ENCODE results near the gene NFS1.

Gene NFS1

GRCh38 chr20:35632539-35633115, 66.5 kb downstream of the NFS1 start:
- no peaks in the 10 kb centered on the region for H3K27me3 ChIP-seq (ENCODE audit: control insufficient read depth, insufficient read depth, low read length)
- peaks cover 27% of the 10 kb centered on the region for H3K36me3 ChIP-seq (ENCODE audit: control insufficient read depth, insufficient read depth, low read length)
- no peak overlapping the region for H3K27ac ChIP-seq (ENCODE audit: low read depth, low read length)
- H3K4me1 ChIP-seq (ENCODE audit: control insufficient read depth, insufficient read depth, low read length): no peaks in the 10 kb centered on the region
- H3K9ac ChIP-seq (ENCODE audit: low read length): no peak overlapping the region
- H3K4me3 ChIP-seq (ENCODE audit: low read length): no peak overlapping the region

GRCh38 chr20:35630636-35631035, 68.5 kb downstream of the NFS1 start:
- H3K27me3 ChIP-seq (ENCODE audit: control insufficient read depth, insufficient read depth, low read length): no peaks in the 10 kb centered on the region
- no peak overlapping the region for H3K27ac ChIP-seq (ENCODE audit: low read depth, low read length)
- H3K9ac ChIP-seq (ENCODE audit: low read length): no peak overlapping the region
- peaks cover 41% of the 10 kb centered on the region for H3K36me3 ChIP-seq (ENCODE audit: control insufficient read depth, insufficient read depth, low read length)
- no peaks in the 10 kb centered on the region for H3K4me1 ChIP-seq (ENCODE audit: control insufficient read depth, insufficient read depth, low read length)
- H3K4me3 ChIP-seq (ENCODE audit: low read length): no peak overlapping the region

DNA sequence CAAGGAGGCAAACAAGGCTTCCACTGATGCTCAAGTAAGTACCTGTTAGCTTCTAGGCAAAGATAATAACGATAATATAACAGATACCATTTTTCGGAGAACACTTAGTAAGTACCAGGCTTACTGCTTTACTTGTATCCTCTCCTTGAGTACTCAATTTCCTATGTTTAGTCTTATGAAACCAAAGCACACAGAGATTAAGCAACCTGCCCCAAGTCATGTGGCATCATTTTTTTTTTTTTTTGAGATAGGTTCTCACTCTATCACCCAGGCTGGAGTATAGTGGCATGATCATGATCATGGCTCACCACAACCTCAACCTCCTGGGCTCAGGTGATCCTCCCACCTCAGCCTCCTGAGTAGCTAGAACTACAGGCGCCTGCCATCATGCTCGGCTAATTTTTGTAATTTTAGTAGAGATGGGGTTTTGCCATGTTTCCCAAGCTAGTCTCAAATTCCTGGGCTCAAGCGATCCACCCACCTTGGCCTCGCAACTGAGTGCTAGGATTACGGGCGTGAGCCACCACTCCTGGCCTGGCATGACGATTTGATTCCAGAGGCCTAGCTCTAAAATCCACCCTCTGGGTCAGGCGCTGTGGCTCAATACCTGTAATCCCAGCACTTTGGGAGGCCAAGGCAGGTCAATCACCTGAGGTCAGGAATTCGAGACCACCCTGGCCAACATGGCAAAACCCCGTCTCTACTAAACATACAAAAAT, 69.6 kb downstream of the NFS1 start:
- Histone ChIP-seq H3K9ac (ENCODE audit: low read length) (no peak overlapping the region), H3K27me3 (ENCODE audit: control insufficient read depth, insufficient read depth, low read length) (no peaks in the 10 kb centered on the region), H3K36me3 (ENCODE audit: control insufficient read depth, insufficient read depth, low read length) (peaks cover 41% of the 10 kb centered on the region), H3K27ac (ENCODE audit: low read depth, low read length) (no peak overlapping the region), H3K4me1 (ENCODE audit: control insufficient read depth, insufficient read depth, low read length) (no peaks in the 10 kb centered on the region), H3K4me3 (ENCODE audit: low read length) (no peak overlapping the region)

GRCh38 chr20:35627121-35627520, 72.0 kb downstream of the NFS1 start:
- H3K4me1 ChIP-seq (ENCODE audit: control insufficient read depth, insufficient read depth, low read length): no peaks in the 10 kb centered on the region
- H3K4me3 ChIP-seq (ENCODE audit: low read length): no peak overlapping the region
- no peak overlapping the region for H3K9ac ChIP-seq (ENCODE audit: low read length)
- H3K27ac ChIP-seq (ENCODE audit: low read depth, low read length): no peak overlapping the region
- H3K27me3 ChIP-seq (ENCODE audit: control insufficient read depth, insufficient read depth, low read length): no peaks in the 10 kb centered on the region
- H3K36me3 ChIP-seq (ENCODE audit: control insufficient read depth, insufficient read depth, low read length): peaks cover 33% of the 10 kb centered on the region

- no peak overlapping the region for H3K4me3 ChIP-seq (ENCODE audit: low read length)
- H3K27ac ChIP-seq (ENCODE audit: low read depth, low read length): no peak overlapping the region
- no peaks in the 10 kb centered on the region for H3K4me1 ChIP-seq (ENCODE audit: control insufficient read depth, insufficient read depth, low read length)
- no peak overlapping the region for H3K9ac ChIP-seq (ENCODE audit: low read length)
- peaks cover 33% of the 10 kb centered on the region for H3K36me3 ChIP-seq (ENCODE audit: control insufficient read depth, insufficient read depth, low read length)
- H3K27me3 ChIP-seq (ENCODE audit: control insufficient read depth, insufficient read depth, low read length): no peaks in the 10 kb centered on the region
Measured at GRCh38 chr20:35626386-35627001, 72.7 kb downstream of the NFS1 start.

GRCh38 chr20:35625584-35626385, 73.4 kb downstream of the NFS1 start:
- Histone ChIP-seq H3K4me3 (ENCODE audit: low read length) (no peak overlapping the region), H3K27me3 (ENCODE audit: control insufficient read depth, insufficient read depth, low read length) (no peaks in the 10 kb centered on the region), H3K36me3 (ENCODE audit: control insufficient read depth, insufficient read depth, low read length) (peaks cover 26% of the 10 kb centered on the region), H3K27ac (ENCODE audit: low read depth, low read length) (no peak overlapping the region), H3K4me1 (ENCODE audit: control insufficient read depth, insufficient read depth, low read length) (no peaks in the 10 kb centered on the region), H3K9ac (ENCODE audit: low read length) (no peak overlapping the region)

GRCh38 chr20:35621560-35621946, 77.6 kb downstream of the NFS1 start:
- Histone ChIP-seq H3K4me1 (ENCODE audit: control insufficient read depth, insufficient read depth, low read length) (peaks cover 2% of the 10 kb centered on the region), H3K9ac (ENCODE audit: low read length) (no peak overlapping the region), H3K4me3 (ENCODE audit: low read length) (no peak overlapping the region), H3K36me3 (ENCODE audit: control insufficient read depth, insufficient read depth, low read length) (peaks cover 6% of the 10 kb centered on the region), H3K27me3 (ENCODE audit: control insufficient read depth, insufficient read depth, low read length) (no peaks in the 10 kb centered on the region), H3K27ac (ENCODE audit: low read depth, low read length) (no peak overlapping the region)

GRCh38 chr20:35620818-35621559, 78.2 kb downstream of the NFS1 start:
- Histone ChIP-seq H3K4me3 (ENCODE audit: low read length) (no peak overlapping the region), H3K27ac (ENCODE audit: low read depth, low read length) (no peak overlapping the region), H3K4me1 (ENCODE audit: control insufficient read depth, insufficient read depth, low read length) (peaks cover 2% of the 10 kb centered on the region), H3K9ac (ENCODE audit: low read length) (no peak overlapping the region), H3K27me3 (ENCODE audit: control insufficient read depth, insufficient read depth, low read length) (no peaks in the 10 kb centered on the region), H3K36me3 (ENCODE audit: control insufficient read depth, insufficient read depth, low read length) (peaks cover under 1% of the 10 kb centered on the region)

DNA sequence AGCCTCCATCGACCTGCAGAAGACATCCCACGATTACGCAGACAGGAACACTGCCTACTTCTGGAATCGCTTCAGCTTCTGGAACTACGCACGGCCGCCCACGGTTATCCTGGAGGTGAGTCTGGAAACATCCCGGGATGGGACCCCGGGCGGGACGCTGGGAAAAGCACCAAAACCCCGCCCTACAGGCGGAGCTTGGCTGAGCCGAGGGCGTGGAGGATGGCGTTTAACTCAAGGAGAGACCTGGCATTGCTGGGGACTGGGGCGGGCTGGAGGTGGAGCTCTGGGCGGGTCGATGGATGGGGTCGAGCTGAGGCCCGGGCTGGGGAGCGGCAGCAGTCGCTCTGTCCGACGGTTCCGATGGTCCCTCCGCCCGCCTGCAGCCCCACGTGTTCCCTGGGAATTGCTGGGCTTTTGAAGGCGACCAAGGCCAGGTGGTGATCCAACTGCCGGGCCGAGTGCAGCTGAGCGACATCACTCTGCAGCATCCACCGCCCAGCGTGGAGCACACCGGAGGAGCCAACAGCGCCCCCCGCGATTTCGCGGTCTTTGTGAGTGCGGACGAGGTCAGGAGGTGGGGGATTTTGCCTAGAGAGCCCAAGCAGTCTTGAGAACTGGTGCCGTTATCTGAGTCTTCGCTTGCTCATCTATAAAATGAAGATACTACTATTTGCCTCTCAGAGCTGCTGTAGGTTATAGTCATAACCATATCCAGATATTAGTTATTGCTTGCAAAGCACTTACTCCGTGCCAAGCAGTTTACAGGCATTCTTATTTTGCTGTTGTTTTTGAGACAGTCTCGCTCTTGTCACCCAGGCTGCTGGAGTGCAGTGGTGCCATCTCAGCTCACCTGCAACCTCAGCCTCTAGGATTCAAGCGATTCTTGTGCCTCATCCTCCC, 79.7 kb downstream of the NFS1 start:
- no peaks in the 10 kb centered on the region for H3K27me3 ChIP-seq (ENCODE audit: control insufficient read depth, insufficient read depth, low read length)
- peaks cover 2% of the 10 kb centered on the region for H3K4me1 ChIP-seq (ENCODE audit: control insufficient read depth, insufficient read depth, low read length)
- H3K9ac ChIP-seq (ENCODE audit: low read length): no peak overlapping the region
- no peaks in the 10 kb centered on the region for H3K36me3 ChIP-seq (ENCODE audit: control insufficient read depth, insufficient read depth, low read length)
- peak overlapping the region; percentile 67 for H3K4me3 ChIP-seq (ENCODE audit: low read length)
- no peak overlapping the region for H3K27ac ChIP-seq (ENCODE audit: low read depth, low read length)

DNA sequence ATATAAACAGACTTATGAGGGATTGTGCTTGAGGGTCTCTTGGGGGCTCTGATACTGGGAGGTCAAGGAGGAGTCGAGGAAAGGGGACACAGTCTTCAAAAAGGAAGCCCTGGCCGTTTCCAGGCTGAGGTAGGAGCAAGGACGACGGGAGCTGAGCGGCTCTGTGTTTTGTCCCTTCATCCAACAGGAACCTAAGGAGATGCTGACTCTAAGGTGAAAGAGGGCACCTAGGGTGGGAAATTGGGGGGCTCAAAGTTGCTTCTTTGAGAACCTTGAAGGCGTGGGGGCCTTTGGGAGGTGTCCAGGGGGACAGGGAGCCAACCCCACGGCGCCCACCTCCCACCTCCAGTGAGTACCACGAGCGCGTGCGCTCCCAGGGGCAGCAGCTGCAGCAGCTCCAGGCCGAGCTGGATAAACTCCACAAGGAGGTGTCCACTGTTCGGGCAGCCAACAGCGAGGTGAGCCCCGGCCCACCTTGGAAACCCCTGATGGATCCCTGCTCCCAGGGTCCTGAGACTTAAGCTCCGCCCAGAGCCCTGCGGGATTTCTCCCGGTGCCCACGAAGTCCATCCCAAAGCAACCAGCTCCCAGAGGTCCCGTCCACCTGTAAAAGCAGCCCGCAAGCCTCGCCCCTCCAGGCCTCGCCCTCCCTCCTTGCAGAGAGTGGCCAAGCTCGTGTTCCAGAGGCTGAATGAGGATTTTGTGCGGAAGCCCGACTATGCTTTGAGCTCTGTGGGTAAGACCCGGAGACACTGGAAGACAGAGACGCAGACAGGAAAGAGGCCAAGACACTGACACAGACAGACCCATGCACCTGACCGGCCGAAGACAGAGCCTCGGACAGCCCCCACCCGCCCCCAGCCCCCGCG, 80.7 kb downstream of the NFS1 start:
- Histone ChIP-seq H3K27ac (ENCODE audit: low read depth, low read length) (no peak overlapping the region), H3K36me3 (ENCODE audit: control insufficient read depth, insufficient read depth, low read length) (no peaks in the 10 kb centered on the region), H3K4me3 (ENCODE audit: low read length) (peak overlapping the region; percentile 67), H3K9ac (ENCODE audit: low read length) (no peak overlapping the region), H3K4me1 (ENCODE audit: control insufficient read depth, insufficient read depth, low read length) (peaks cover 2% of the 10 kb centered on the region), H3K27me3 (ENCODE audit: control insufficient read depth, insufficient read depth, low read length) (no peaks in the 10 kb centered on the region)

Data from rectal smooth muscle tissue (tissue), 1 donor.